GM21723 (cell line): ENCODE data around the gene GCN1.

Source experiments
- ATAC-seq: cut with Tn5 transposase; IDR thresholded peaks from one replicate; pipeline ENCODE4 v1.9.1; 2021; ENCODE audit warnings: mild to moderate bottlenecking, moderate library complexity; ENCODE audit not compliant: unreplicated experiment

Gene GCN1

GRCh38 chr12:120186654-120187053 lies 7.9 kb downstream of the GCN1 start:
- ATAC-seq = no peak

DNA sequence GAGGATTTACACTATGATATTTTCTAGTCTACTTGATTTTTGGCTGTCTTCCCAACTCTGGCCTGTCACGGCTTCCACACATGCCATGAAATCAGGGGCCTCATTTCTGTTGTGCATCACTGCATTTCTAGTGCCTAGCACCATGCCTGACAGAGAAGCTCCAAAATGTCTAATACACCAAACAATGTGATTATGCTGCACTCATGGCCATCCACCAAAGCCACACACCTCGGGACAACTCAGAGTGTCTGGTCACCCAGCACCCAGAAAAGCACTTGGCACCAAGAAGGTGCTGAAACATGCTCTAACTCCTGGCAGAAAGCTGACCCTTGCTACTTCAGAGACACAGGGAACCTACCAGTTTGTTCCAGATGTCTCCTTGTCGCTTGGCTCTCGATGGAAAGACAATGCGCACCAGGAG lies 11.3 kb downstream of the GCN1 start:
- no peak for ATAC-seq

GRCh38 chr12:120181991-120182631 lies 12.4 kb downstream of the GCN1 start:
- ATAC-seq = no peak

GRCh38 chr12:120180975-120181374 lies 13.5 kb downstream of the GCN1 start:
- ATAC-seq = no peak

DNA sequence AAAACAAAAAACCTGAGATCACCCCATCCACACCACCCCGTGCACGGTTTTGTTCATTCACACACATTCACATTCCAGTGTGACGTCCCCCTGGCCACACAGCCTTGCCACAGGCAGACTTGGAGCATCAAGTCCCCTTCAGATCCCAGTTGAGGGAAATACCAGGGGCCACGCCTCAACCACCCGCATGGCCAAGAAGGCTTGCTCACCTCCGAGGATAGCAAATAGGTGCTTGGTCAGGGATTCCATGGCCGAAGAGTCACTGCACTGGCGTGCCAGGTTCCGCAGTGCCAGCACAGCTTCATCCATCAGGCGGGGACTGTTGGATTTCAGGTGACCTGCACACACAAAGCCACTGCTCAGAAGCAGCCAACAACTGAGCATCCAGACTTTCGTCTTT lies 19.0 kb downstream of the GCN1 start:
- ATAC-seq = no peak

- no peak for ATAC-seq
These were observed 19.5 kb downstream of the GCN1 start for GRCh38 chr12:120175062-120175461.

GRCh38 chr12:120172053-120172452 lies 22.5 kb downstream of the GCN1 start:
- no peak for ATAC-seq

GRCh38 chr12:120170631-120171030 lies 23.9 kb downstream of the GCN1 start:
- ATAC-seq = no peak

DNA sequence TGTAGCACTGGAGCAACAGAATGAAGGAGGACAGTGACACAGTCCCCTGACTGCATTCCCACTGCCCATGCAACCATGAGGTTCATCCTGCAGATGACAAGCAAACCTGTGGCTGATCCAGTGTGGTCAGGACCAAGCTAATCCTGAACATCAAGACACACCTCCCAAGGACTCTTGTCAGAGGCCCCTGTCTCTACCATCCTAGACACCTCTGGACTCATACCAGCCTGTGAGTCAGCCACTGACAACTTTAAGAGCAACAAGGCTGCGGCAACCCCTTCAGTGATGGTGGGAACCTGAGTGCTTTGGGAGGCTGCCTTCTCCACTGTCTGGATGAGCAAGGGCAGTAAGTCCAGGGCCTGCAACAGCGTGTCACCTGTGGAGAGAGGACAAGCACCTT lies 24.6 kb downstream of the GCN1 start:
- ATAC-seq = no peak

DNA sequence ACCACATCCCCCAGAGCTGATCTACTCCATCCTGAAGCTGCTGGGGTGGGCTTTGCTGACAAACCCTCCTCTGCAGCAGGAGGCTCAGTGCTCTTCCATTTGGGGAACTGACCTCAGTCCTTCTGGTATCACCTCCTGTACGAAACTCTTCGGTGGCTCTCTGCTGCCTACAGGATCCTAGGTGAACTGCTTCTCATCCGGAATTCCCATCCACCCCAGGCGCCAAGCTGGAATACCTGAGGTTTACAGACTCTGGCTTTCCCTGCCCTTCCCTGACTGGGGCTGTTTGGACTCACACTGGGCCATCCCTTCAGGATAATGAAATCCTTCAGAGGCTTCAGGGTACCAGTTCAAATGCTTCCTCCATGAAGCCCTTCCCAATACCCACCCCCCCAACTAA lies 26.2 kb downstream of the GCN1 start:
- no peak for ATAC-seq

- no peak for ATAC-seq
These were observed 26.9 kb downstream of the GCN1 start for GRCh38 chr12:120167529-120168095.

DNA sequence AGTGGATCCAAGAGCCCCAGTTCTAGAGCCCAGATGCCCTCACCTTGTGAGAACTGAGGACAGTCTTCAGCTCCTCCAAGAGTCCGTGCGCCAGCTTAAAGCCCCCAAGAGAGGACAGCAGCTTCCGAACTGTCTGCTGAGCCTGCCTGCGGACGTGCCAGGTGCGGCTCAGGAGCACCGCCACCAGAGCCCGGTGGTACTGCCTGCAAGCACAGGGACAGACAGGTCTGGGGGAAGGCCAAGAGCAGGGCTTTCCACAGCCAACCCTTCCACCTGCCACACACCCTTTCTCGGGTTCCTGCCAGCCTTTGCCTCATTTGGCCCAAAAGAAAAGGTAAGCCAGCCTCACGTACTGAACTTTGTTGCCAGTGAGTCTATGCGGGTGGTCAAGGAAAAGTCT lies 30.2 kb downstream of the GCN1 start:
- ATAC-seq = no peak

DNA sequence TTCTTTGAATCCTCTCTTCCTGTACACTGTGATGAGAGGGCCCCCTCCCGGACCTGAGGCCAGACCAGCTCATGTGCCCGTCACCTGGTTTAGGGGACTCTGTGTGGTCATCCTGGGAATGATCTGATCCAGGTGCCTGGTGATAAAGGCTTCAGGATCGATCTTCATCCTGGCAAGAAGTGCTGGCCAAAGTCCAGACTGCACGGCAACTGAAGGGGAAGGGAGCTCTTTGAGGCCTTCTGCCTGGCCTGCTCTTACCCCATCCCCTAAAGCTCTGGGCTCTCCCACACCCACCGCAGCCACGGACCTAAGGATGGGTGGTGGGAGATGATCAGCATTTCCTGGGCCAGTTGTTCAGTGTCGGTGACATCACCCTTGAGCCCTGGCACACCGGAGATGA lies 31.8 kb downstream of the GCN1 start:
- ATAC-seq = no peak

DNA sequence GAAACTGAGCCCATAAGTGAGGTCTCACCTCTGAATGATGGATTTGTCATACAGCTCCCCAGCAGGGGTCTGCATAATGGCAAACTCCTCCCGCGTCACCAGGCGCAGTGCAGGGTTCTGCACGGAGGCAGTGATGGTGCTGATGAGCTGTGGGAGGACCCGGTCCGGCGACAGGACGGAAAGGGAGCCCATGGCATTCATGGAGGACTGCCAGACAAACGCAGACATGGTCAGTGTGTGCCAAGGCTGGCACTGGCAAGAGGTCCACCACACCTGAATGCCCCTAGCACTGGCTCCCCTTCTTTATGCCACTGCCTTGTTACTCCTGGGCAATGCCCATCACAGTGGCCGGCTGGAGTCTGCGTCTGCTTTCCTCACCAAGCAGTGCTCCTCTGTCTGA lies 32.7 kb downstream of the GCN1 start:
- no peak for ATAC-seq

DNA sequence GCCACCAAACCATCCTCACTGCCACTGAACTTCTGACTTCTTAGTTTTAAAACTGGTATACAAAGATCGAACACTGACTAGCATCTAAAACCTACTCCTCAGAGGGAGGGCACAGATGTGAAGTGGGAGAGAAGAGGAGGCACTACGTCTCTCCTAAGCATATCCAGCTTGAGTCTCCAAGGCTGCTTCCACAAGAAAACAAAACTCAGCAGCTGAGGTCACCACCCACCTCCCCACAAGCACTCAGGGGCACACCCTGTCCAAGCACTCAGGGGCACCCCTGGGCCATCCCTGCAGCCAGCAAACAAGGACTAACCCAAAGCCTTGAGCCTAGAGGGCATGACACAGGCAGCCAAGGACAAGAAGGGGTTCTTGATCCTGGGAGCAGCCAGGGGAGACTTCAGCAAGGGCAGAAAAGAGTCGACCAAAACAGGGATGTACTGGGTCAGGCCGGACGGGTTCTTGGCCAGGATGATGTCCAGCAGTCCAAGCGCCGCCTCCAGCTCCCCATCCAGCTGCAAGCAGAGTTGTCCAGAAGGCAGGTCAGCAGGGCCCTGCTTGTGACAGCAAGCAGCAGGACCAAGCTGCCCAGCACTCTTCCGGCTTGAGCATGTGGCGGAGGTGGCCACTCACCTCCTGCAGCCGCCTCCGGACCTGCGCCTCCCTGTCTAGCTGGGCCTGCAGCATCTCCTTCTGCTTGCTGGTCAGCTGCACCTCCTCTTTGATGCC lies 34.8 kb downstream of the GCN1 start:
- ATAC-seq = no peak

DNA sequence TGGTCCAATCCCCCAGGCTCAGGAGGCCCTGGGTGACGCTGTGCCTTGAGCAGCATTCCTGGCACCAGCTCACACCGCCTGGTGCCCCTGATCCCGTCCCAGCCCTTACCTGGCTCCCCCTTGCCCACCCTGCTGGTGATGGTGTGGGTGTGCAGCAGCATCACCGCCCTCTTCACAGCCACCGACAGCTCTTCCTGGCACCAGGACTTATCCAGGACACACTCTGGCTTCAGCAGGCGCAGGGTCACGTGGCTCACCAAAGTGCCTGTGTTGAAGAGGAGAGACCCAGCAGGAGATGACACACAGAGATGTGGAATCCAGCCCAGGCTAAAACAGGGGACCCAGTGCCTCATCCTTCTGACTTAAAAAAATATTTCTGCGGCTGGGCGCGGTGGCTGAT lies 36.2 kb downstream of the GCN1 start:
- ATAC-seq = no peak

- no peak for ATAC-seq
These were observed 36.8 kb downstream of the GCN1 start for GRCh38 chr12:120157678-120158077.

GRCh38 chr12:120156315-120157259 lies 37.9 kb downstream of the GCN1 start:
- ATAC-seq = no peak

- no peak for ATAC-seq
These were observed 39.4 kb downstream of the GCN1 start for GRCh38 chr12:120155072-120155471.

DNA sequence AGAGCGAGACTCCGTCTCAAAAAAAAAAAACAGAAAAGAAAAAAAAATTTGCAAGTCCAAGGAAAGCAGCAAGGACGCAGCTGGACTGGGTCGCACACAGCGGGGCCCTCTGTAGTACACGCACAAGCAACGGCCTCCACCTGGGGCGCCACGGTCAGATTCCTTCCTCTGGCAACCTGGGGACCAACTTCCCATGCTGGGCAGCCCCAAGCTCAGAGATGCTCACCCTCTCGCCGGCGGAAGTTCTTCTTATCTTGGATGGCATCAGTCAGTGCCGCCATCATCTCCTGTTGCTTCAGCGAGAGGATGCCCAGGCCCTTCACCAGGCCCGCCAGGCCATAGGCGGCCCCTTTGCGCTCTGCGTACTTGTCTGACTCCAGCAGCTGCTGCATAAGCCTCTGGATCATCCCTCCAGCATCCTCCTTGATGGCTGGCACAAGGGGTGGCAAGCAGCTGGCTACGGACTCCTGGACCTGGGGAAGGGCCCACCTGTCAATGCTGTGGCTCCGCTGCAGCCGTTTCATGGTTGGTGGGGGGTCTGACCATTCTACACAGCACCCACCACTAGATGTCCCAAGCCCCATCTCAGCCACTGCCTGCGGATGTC lies 43.5 kb downstream of the GCN1 start:
- ATAC-seq = no peak

DNA sequence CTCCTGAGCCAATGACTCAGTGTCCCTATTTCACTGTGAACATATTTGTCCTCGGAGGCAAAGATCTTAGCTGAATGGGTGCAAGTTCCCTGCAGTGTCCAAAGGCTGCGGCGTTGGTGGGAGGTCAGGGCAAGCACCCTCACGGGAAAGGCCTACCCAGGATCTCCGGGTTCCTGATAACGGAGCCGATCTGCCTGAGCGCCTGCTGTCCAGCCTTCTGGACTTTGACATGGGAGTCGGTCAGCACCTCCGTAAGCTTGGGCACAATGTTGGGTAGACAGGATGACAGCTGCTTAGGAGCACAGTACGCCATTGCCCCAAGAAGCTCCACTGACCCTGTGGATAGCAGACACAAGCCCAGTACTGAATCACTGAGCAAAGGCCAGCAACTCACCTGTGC lies 46.5 kb downstream of the GCN1 start:
- no peak for ATAC-seq
